HL-60/S4 (cell line): ENCODE data around the gene CYB5R3.
"Not testable (repeated sequence)": the region's sequence is repeated elsewhere in the genome, so short reads cannot be mapped to it uniquely, and the experiment has no call there.

ENCODE experiments used
- in situ Hi-C: fragments of 300-500 bp; cut with MboI; formaldehyde crosslinking; loops from 2 replicates; pipeline ENCODE4 v1.14.3; 2022; ENCODE audit warnings: low sequenced_read_pairs

Gene CYB5R3

DNA sequence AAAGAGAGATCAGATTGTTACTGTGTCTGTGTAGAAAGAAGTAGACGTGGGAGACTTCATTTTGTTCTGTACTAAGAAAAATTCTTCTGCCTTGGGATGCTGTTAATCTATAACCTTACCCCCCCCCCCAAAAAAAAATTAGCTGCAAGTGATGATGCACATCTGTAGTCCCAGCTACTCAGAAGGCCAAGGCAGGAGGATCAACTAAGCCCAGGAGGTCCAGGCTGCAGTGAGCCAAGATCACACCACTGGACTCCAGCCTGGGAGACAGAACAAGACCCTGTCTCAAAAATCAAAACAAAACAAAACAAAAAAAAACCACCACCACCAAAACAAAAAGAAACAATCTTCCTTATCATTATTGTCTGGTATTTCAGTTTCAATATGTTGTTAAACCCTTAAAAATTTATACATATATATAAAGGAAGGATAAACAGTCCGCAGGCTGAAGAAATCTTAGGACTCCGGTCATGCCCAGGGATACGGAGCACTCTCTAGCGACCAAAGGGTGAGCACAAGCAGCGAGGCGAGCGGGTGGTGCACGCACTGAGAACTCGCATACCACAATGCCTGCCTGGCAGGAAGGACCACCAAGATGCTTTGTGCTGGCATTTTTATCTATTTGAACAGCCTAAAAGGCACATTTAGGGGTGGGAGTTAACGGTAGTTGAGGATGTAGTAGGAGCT is 40.9 kb downstream of the CYB5R3 start:
- in situ Hi-C loops: no loop called here

DNA sequence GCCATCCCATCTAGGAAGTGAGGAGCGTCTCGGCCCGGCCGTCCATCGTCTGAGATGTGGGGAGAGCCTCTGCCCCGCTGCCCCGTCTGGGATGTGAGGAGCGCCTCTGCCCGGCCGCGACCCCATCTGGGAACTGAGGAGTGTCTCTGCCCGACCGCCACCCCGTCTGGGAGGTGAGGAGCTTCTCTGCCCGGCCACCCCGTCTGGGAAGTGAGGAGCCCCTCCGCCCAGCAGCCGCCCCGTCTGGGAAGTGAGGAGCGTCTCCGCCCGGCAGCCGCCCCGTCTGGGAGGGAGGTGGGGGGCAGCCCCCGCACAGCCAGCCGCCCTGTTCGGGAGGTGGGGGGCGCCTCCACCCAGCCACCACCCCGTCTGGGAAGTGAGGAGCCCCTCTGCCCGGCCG is 41.6 kb downstream of the CYB5R3 start:
- in situ Hi-C loops: not testable (repeated sequence)

GRCh38 chr22:42604403-42604802 is 44.8 kb downstream of the CYB5R3 start:
- in situ Hi-C loops: no loop called here

- in situ Hi-C loops: no loop called here
Measured at GRCh38 chr22:42603427-42603826, 45.8 kb downstream of the CYB5R3 start.

GRCh38 chr22:42602470-42602869 is 46.7 kb downstream of the CYB5R3 start:
- in situ Hi-C loops: no loop called here

DNA sequence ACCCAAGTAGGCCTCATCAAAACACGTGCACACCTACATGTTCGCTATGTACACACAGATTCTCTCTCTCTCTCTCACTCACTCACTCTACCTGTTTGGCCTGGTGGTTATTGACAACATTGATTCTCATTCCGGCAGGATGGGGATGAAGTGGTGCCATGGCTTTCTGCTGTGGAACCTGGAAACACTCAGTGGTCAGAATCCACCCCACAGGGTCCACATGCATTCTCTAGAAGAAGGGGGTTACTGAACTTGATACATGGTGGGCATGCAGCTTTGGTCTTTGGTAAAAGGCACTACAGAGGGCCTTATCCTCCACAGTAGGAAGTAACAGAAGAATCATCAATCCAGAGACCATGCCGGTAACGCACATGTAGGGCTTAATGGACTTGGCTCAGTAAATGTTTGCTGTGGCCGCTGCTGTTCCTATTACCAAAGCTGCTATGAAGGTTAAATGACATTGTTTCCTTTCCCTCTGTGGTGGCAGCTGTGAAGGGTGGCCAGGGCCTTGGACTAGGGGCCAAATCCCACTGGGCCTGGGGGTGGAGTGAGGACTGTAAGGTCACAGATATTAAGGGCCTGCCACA is 47.2 kb downstream of the CYB5R3 start:
- in situ Hi-C loops: no loop called here

GRCh38 chr22:42596863-42597530 is 52.2 kb downstream of the CYB5R3 start:
- in situ Hi-C loops: no loop called here

- in situ Hi-C loops: no loop called here
Measured at GRCh38 chr22:42596336-42596735, 52.9 kb downstream of the CYB5R3 start.

DNA sequence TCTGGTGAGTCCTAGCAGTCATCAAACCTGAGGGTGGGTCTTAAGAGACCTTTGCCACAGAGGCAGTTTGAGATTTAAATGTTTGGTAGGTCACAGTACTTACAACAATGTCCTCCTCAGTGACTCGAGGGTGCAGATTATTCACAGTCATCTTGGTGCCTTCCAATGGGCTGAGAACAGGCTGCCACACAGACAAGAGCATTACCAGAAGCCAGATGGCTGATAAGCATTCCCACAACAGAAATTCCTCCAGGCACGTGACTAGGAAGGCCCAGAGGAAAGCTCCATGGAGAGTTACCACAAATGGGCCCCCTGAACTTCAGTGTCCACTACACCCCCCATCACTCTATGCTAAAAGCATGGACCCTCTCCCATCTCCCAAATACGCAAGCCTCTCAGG is 53.8 kb downstream of the CYB5R3 start:
- in situ Hi-C loops: no loop called here

GRCh38 chr22:42591987-42592386 is 57.2 kb downstream of the CYB5R3 start:
- in situ Hi-C loops: no loop called here

- in situ Hi-C loops: no loop called here
Measured at GRCh38 chr22:42587588-42588175, 61.5 kb downstream of the CYB5R3 start.

DNA sequence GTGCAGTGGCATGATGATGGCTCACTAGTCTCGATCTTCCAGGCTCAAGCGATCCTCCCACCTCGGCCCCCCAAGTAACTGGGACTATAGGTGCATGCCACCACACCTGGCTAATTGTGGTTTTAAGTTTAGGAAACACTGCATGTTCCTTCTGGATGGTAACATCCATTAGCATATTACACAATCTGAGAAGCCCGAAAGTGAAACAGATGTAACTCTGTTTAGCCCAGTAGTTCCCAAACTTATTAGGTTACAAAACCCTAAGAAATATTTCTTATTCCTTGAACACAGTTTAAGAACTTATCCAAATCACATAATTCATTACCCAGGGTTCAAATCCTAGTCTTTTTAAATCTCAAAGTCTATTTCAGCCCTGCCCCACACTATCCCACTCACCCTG is 62.8 kb downstream of the CYB5R3 start:
- in situ Hi-C loops: no loop called here

- in situ Hi-C loops: no loop called here
Measured at GRCh38 chr22:42585096-42585495, 64.1 kb downstream of the CYB5R3 start.

- in situ Hi-C loops: no loop called here
Measured at GRCh38 chr22:42584364-42584940, 64.7 kb downstream of the CYB5R3 start.

- in situ Hi-C loops: no loop called here
Measured at GRCh38 chr22:42582987-42583386, 66.2 kb downstream of the CYB5R3 start.

DNA sequence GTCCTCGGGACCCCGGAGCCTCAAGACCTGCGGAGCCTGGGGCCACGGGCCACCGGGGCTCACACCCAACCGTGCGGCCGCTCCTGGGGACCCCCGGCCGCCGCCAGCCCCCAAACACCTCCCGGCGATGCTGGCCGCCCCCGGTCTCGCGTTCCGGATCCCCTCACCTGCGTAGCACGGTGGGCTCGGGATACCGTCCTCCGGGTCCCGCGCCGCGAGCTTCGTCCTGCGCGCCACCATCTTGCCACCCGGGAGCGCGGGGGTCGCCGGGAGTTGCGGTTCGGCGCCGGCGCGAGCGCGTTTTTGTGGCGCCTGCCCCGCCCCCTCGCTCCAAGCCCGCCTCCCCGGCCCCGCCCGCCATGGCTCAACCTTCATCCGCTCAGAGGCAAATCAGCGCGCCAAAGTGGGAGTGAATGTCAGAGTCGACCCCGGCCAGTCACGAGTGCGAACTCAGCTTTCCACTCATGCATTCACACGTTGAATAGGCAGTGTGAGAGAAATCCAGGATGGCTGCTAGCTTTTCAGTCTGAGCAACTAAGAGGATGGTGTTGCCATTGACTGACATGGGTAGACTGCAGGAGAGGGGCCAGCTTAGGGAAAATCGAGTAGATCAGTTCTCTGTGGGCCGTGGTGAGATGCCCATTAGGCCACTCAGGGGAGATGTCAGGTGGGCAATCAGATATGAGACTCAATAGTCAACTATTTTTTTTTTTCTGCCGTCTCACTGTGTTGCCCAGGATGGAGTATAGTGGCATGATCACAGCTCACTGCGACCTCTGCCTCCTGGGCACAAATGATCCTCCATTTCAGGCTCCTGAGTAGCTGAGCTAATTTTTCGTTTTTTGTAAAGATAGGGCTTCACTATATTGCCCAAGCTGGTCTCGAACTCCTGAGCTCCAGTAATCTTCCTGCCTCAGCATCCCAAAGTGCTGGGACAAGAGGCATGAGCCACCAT is 67.2 kb downstream of the CYB5R3 start:
- in situ Hi-C loops: no loop called here

- in situ Hi-C loops: not testable (repeated sequence)
Measured at GRCh38 chr22:42581194-42581761, 67.9 kb downstream of the CYB5R3 start.

DNA sequence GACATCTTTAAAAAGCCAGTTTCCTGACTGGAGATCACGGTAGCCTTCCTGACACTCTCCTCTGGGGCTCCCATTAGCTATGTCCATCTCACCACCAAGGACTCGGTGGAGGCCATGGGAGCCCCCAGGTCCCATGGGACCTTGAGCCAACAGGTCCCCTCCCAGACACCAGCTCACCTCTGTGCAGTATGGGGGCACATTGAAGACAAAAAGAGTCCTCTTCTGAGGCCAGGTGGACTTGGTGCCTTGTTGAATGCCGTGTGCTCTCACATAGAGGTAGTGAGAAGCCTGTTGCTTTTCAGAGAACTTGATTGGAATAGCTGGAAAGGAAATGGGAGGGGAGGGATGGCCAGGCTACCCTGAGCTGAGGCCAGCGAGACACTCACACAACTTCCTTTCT is 69.2 kb downstream of the CYB5R3 start:
- in situ Hi-C loops: not testable (repeated sequence)

DNA sequence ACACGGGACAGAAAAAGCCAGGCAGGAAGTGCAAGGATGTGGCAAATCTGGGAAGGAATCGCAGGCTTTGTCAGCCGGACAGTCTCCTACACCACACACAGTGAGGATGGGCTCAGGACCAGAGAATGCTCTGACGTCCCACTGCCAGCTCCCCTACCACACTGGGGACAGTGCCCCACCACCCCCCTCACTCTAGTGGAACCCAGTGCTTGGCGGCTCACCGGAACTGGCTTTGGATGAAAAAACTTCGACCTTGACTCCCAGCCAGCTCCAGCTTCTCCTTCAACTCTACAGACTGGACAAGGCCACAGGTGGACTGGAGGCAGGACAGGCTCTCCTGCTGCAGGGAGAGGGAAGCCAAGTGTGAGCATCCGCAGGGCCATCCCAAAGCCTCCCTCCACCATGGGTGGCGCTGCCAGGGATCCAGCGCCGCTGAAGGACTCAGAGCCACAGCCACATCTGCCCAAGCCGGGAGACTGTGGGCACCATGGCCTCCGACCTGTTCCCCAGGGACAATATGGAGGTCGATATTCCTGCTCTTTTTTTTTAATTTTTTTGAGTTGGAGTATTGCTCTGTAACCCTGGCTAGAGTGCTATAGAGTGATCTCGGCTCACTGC is 71.5 kb downstream of the CYB5R3 start:
- in situ Hi-C loops: no loop called here

DNA sequence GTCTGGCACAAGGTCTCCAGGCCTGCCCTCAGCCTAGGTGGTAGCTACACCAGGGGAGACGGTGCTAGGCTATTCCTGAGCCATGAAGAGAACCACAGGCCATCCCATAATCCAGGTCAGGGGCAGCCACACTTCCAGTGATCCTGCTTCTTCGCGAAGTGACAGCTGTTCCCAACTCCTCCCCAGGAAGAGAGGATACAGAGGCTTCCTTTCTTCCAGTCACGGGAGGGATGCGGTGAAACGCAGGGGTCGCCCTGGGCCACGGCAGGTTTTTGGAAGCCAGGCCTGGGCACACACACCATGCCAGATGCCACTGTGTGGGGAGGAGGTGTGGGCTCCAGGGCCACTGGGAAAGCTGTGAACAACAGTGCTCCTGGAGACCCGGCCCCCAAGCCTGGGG is 72.1 kb downstream of the CYB5R3 start:
- in situ Hi-C loops: not testable (repeated sequence)
